SU-DHL-6 (cell line): Measurements from ENCODE around the gene L3MBTL4.

Experiments used
- EZH2phosphoT487 ChIP-seq: fragments of 200-600 bp; sonication (generic), shearing (Covaris generic); conservative IDR thresholded peaks from 2 replicates; pipeline ENCODE4 v1.6.1; 2018; ENCODE audit warnings: mild to moderate bottlenecking, antibody characterized with exemption, low read length, moderate library complexity, mixed read lengths
- TF ChIP-seq, protein P1 (sequence below): fragments of 200-600 bp; sonication (generic); IDR thresholded peaks from one replicate; pipeline ENCODE4 v1.5.1; 2017; ENCODE audit warnings: antibody characterized with exemption, mild to moderate bottlenecking, low read length, moderate library complexity; ENCODE audit not compliant: insufficient read depth, poor library complexity, severe bottlenecking

- TF ChIP-seq, protein P1, sequence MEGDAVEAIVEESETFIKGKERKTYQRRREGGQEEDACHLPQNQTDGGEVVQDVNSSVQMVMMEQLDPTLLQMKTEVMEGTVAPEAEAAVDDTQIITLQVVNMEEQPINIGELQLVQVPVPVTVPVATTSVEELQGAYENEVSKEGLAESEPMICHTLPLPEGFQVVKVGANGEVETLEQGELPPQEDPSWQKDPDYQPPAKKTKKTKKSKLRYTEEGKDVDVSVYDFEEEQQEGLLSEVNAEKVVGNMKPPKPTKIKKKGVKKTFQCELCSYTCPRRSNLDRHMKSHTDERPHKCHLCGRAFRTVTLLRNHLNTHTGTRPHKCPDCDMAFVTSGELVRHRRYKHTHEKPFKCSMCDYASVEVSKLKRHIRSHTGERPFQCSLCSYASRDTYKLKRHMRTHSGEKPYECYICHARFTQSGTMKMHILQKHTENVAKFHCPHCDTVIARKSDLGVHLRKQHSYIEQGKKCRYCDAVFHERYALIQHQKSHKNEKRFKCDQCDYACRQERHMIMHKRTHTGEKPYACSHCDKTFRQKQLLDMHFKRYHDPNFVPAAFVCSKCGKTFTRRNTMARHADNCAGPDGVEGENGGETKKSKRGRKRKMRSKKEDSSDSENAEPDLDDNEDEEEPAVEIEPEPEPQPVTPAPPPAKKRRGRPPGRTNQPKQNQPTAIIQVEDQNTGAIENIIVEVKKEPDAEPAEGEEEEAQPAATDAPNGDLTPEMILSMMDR, result no peak
- no peak for TF ChIP-seq EZH2phosphoT487
Measured at GRCh38 chr18:6111726-6112125, 303.0 kb downstream of the L3MBTL4 start.
